CD4-positive, alpha-beta T cell (primary cell): Measurements from ENCODE around the gene RBM19. TPM values are rescaled to one million over a fixed set of nuclear protein-coding genes. Genes with fewer than 3 reads are reported as not detected.

Experiments
- ATAC-seq: fragments of 200-7000 bp; cut with Tn5 transposase; one replicate; pipeline ENCODE4 v1.10.0; 2022; ENCODE audit warnings: mild to moderate bottlenecking; ENCODE audit not compliant: poor library complexity
- CTCF ChIA-PET: fragments of 350-600 bp; sonication (Branson Sonifier 250); formaldehyde crosslinking; loops from one replicate; lab custom pipeline; 2021; ENCODE audit warnings: antibody characterized with exemption, inconsistent platforms; lab: Charles Lee
- POLR2A ChIA-PET: fragments of 350-600 bp; sonication (Branson Sonifier 250); formaldehyde crosslinking; loops from one replicate; lab custom pipeline; 2021; ENCODE audit warnings: antibody characterized with exemption, inconsistent platforms; lab: Charles Lee
- DNase-seq, 14 experiments: peaks; one replicate each; pipeline ENCODE4 v3.0.0-alpha.2; 2013 to 2020; ENCODE audit warnings: mixed read lengths in 2 of 14
- H3K27ac ChIP-seq, 2 donors: one replicate each; pipeline versions ENCODE4 v1.5.1 to v1.7.0; 2013; ENCODE audit warnings: low read length in 2 of 2, low read depth in 1 of 2, mild to moderate bottlenecking in 1 of 2
- H3K27me3 ChIP-seq, 2 experiments: 1 replicate in 1 of 2; 2 replicates in 1 of 2; pipeline versions ENCODE4 v1.6.1 to v1.7.0; 2013; ENCODE audit warnings: low read length in 2 of 2, control low read depth in 1 of 2, mild to moderate bottlenecking in 1 of 2, moderate library complexity in 1 of 2; ENCODE audit not compliant: insufficient read depth in 2 of 2, control insufficient read depth in 1 of 2
- H3K36me3 ChIP-seq: one replicate; pipeline ENCODE4 v1.6.1; 2013; ENCODE audit warnings: low read length, control low read depth; ENCODE audit not compliant: insufficient read depth
- H3K4me1 ChIP-seq: one replicate; pipeline ENCODE4 v1.6.1; 2013; ENCODE audit warnings: low read length, control low read depth; ENCODE audit not compliant: insufficient read depth
- H3K4me3 ChIP-seq: one replicate; pipeline ENCODE4 v1.5.1; 2013; ENCODE audit warnings: mild to moderate bottlenecking, low read length, moderate library complexity
- H3K9me3 ChIP-seq, 2 experiments: 1 replicate in 1 of 2; 2 replicates in 1 of 2; pipeline versions ENCODE4 v1.6.1 to v1.7.0; 2013; ENCODE audit warnings: low read length in 2 of 2, mild to moderate bottlenecking in 2 of 2, control low read depth in 1 of 2, moderate library complexity in 1 of 2; ENCODE audit not compliant: control insufficient read depth in 1 of 2, insufficient read depth in 1 of 2
- H3K27ac Mint-ChIP-seq: one replicate; pipeline ENCODE4 v1.8.0; 2020; ENCODE audit warnings: mixed read lengths
- H3K27me3 Mint-ChIP-seq: one replicate; pipeline ENCODE4 v1.8.0; 2021; ENCODE audit warnings: mixed read lengths
- H3K36me3 Mint-ChIP-seq: one replicate; pipeline ENCODE4 v1.8.0; 2021; ENCODE audit warnings: low read depth, mixed read lengths
- H3K4me1 Mint-ChIP-seq: one replicate; pipeline ENCODE4 v1.8.0; 2021; ENCODE audit warnings: low read depth, mixed read lengths
- H3K4me3 Mint-ChIP-seq: one replicate; pipeline ENCODE4 v1.8.0; 2020; ENCODE audit warnings: mild to moderate bottlenecking, mixed read lengths
- H3K9me3 Mint-ChIP-seq: one replicate; pipeline ENCODE4 v1.8.0; 2020; ENCODE audit warnings: mixed read lengths
- intact Hi-C, 2 experiments: fragments of 100-400 bp; cut with DNase I in 1 of 2; cut with micrococcal nuclease in 1 of 2; formaldehyde crosslinking; loops; one replicate each; pipeline versions ENCODE4 v1.15.1 to v1.9.0; 2023 to 2025; cut with DNase I, micrococcal nuclease
- total RNA-seq, 174 experiments: library from RNA in 2 of 174; stranded (reverse) in 2 of 174; gene quantifications; one replicate each; pipeline ENCODE4 v1.2.3 and lab custom pipeline; 2021 to 2026
- TF ChIP-seq, protein P1 (sequence below): fragments of 200-600 bp; IDR thresholded peaks from one replicate; pipeline ENCODE4 v1.8.0; 2022; ENCODE audit warnings: antibody characterized with exemption, mild to moderate bottlenecking

Gene RBM19
- total RNA-seq, 2 experiments from 2014 or later, result 57.1 to 58.5 TPM

DNA sequence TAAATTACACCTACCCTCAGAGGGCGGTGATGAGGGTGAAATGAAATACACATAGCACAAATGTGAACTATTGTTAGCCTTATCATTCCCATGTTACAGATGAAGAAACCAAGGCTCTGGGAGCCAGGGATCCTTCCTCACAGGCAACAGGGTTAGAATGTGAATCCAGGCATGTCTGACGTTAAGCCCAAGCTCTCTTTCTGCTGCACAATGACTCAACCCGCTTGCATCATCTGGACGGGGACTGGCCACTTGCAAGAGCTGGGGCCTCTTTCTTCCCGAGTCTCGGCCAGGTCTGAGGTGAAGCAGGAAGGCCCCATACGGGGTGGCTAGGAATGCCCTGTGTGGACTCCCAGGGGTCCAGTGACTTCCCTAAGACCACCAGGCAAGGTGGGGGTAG is 105.2 kb downstream of the RBM19 start:
- TF ChIP-seq, protein P1, sequence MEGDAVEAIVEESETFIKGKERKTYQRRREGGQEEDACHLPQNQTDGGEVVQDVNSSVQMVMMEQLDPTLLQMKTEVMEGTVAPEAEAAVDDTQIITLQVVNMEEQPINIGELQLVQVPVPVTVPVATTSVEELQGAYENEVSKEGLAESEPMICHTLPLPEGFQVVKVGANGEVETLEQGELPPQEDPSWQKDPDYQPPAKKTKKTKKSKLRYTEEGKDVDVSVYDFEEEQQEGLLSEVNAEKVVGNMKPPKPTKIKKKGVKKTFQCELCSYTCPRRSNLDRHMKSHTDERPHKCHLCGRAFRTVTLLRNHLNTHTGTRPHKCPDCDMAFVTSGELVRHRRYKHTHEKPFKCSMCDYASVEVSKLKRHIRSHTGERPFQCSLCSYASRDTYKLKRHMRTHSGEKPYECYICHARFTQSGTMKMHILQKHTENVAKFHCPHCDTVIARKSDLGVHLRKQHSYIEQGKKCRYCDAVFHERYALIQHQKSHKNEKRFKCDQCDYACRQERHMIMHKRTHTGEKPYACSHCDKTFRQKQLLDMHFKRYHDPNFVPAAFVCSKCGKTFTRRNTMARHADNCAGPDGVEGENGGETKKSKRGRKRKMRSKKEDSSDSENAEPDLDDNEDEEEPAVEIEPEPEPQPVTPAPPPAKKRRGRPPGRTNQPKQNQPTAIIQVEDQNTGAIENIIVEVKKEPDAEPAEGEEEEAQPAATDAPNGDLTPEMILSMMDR, result no peak
- H3K4me3 Mint-ChIP-seq, result no peak overlapping the region
- CTCF ChIA-PET, result no interaction called here
- peaks cover 49% of the 10 kb centered on the region for H3K36me3 ChIP-seq
- no peaks in the 10 kb centered on the region for H3K27me3 Mint-ChIP-seq
- intact Hi-C loops, result no loop called here
- POLR2A ChIA-PET, result no interaction called here
- no peaks in the 10 kb centered on the region for H3K27me3 ChIP-seq
- H3K4me1 ChIP-seq, result no peaks in the 10 kb centered on the region
- H3K27ac Mint-ChIP-seq, result no peak overlapping the region
- peaks cover 57% of the 10 kb centered on the region for H3K36me3 Mint-ChIP-seq
- H3K4me3 ChIP-seq, result no peak overlapping the region
- DNase-seq (peak in 2 of 14 experiments; percentile 7 to 26), ATAC-seq (no peak)
- no peak overlapping the region for H3K27ac ChIP-seq
- no peaks in the 10 kb centered on the region for H3K9me3 ChIP-seq
- no peaks in the 10 kb centered on the region for H3K9me3 Mint-ChIP-seq
- peaks cover 3% of the 10 kb centered on the region for H3K4me1 Mint-ChIP-seq

DNA sequence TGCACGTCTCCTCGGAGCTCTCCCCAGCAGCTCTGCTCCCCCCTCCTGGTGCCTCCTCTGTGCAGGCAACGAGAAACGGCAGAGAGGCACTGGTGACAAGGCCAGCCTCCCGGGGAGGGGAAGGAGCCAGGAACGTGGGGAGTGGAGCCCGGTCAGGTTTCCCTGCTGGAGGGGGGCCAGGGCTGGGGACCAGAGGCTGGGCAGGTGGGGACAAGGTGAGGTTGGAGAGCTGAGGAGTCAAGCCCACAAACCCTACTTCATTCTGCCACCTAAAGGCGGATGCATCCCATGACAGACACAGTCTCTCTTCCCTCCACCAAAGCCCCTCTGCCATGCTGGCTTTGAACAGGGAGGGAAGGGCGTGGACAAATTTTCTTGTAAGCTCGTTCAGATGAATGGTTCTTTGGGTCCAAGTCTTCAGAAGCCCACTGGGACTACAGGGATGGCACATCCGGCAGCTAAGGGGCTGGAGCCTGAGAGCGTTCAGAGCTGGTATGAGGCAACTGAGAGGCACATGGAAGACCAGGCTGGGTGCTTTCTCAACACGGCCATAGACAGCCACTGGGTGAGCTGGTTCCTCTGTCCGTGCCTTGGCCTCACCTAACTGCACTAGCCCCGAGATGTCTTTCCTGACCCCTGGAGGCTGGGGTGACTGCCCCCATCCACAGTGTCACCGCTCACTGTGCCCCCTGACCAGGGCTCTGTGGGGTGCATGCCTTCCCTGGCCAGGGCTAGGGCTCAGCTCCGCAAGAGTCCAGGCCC is 105.9 kb downstream of the RBM19 start:
- H3K36me3 Mint-ChIP-seq, result peaks cover 57% of the 10 kb centered on the region
- no peak overlapping the region for H3K4me3 Mint-ChIP-seq
- peaks cover 49% of the 10 kb centered on the region for H3K36me3 ChIP-seq
- POLR2A ChIA-PET, result no interaction called here
- no peaks in the 10 kb centered on the region for H3K4me1 ChIP-seq
- intact Hi-C loops, result no loop called here
- DNase-seq (no peak), ATAC-seq (no peak)
- TF ChIP-seq, protein P1, result no peak
- H3K27ac Mint-ChIP-seq, result no peak overlapping the region
- H3K4me1 Mint-ChIP-seq, result peaks cover 2% of the 10 kb centered on the region
- no peak overlapping the region for H3K27ac ChIP-seq
- H3K27me3 Mint-ChIP-seq, result no peaks in the 10 kb centered on the region
- no peaks in the 10 kb centered on the region for H3K27me3 ChIP-seq
- CTCF ChIA-PET, result no interaction called here
- H3K9me3 Mint-ChIP-seq, result no peaks in the 10 kb centered on the region
- H3K4me3 ChIP-seq, result no peak overlapping the region
- no peaks in the 10 kb centered on the region for H3K9me3 ChIP-seq

DNA sequence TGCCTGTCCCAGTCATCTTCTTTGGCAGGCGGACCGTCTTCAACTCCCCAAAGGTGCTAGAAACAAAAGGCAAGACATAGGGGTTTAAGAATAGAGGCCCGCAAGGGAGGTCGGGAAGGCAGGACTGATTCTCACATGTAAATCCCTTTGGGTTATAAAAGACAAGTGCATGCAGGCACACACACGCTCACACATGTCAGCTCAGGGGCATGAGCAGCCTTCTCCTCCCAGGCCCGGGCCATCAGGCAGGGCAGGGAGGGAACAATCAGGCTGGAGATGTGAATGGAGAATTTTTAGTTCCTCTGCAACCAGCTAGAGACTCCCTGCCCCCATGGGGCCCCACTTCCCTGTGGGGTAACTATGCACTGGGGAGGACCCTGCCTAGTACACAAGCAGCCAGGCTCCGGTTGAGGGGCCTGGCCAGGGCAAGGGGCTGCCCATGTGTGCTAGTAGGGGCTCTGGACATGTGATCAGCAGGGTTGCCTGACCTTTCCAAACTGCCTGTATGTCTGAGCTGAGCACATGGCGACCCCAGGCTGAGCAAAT is 107.2 kb downstream of the RBM19 start:
- DNase-seq (no peak), ATAC-seq (no peak)
- intact Hi-C loops, result no loop called here
- peaks cover 65% of the 10 kb centered on the region for H3K36me3 Mint-ChIP-seq
- no peaks in the 10 kb centered on the region for H3K9me3 Mint-ChIP-seq
- ChIA-PET POLR2A (no interaction called here), CTCF (no interaction called here)
- no peaks in the 10 kb centered on the region for H3K27me3 ChIP-seq
- no peaks in the 10 kb centered on the region for H3K4me1 Mint-ChIP-seq
- no peak overlapping the region for H3K27ac ChIP-seq
- no peak overlapping the region for H3K4me3 Mint-ChIP-seq
- H3K27ac Mint-ChIP-seq, result no peak overlapping the region
- H3K4me1 ChIP-seq, result no peaks in the 10 kb centered on the region
- no peak overlapping the region for H3K4me3 ChIP-seq
- no peaks in the 10 kb centered on the region for H3K9me3 ChIP-seq
- peaks cover 57% of the 10 kb centered on the region for H3K36me3 ChIP-seq
- TF ChIP-seq, protein P1, result no peak
- H3K27me3 Mint-ChIP-seq, result no peaks in the 10 kb centered on the region
